Measurements from ENCODE around the gene PRKAG1. TPM values are rescaled to one million over a fixed set of nuclear protein-coding genes. Genes with fewer than 3 reads are reported as not detected.

PRKAG1 gene
- total and polyA plus RNA-seq, 2 donors (not counting 1 experiment from before 2014, with no cell fraction given) = 28.5 to 60.0 TPM

DNA sequence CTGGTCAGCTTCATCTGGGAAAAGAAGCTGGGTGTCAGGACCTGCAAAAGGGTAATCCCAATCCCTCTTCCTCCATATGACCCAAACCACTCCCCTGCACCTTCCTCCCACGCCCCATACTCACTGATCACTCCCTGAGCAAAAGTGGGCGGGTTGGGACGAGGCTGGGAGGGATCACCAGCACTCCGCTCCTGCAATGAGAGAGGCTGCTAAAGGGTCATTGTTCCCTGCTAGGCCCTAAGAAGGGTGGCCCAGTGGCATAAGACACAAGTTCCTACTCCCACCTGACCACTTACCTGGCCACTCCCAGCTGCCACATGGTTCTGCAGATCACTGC lies 15.7 kb upstream of the PRKAG1 start:
- H3K27ac ChIP-seq (ENCODE audit: low read length in 2 of 2) = no peak overlapping the region
- no peak overlapping the region for H3K9ac ChIP-seq (ENCODE audit: low read length)
- no peaks in the 10 kb centered on the region for H3K4me1 ChIP-seq (ENCODE audit: control insufficient read depth in 2 of 2, insufficient read depth in 2 of 2, low read length in 2 of 2)
- intact Hi-C loops (cut with micrococcal nuclease) = no loop called here
- H3K4me3 ChIP-seq (ENCODE audit: control extremely low read depth in 1 of 5, extremely low read depth in 1 of 5, insufficient read depth in 1 of 5, low read depth in 2 of 5, low read length in 4 of 5) = no peak overlapping the region
- Mint-ChIP-seq H3K4me1 (no peaks in the 10 kb centered on the region), H3K27me3 (no peaks in the 10 kb centered on the region), H3K4me3 (no peak overlapping the region), H3K27ac (no peak overlapping the region), H3K9me3 (ENCODE audit: insufficient read depth) (no peaks in the 10 kb centered on the region)
- H3K4me2 ChIP-seq (replicated peaks; ENCODE audit: low read depth, low read length, poor library complexity, severe bottlenecking) = no peak overlapping the region
- no peaks in the 10 kb centered on the region for H3K9me3 ChIP-seq (ENCODE audit: control extremely low read depth in 1 of 3, control insufficient read depth in 2 of 3, insufficient read depth in 1 of 3, low read length in 2 of 3)
- POLR2A ChIA-PET = no interaction called here
- H3K36me3 ChIP-seq (replicated peaks in 1 of 2; ENCODE audit: control extremely low read depth in 1 of 2, control insufficient read depth in 1 of 2, extremely low read depth in 1 of 2, insufficient read depth in 2 of 2, low read length in 1 of 2) = peaks cover 0 to 63% of the 10 kb centered on the region in 2 experiments
- H3K79me2 ChIP-seq (ENCODE audit: control insufficient read depth, insufficient read depth, low read length) = peaks cover 13% of the 10 kb centered on the region
- H2AFZ ChIP-seq (ENCODE audit: insufficient read depth, low read depth, low read length, poor library complexity, severe bottlenecking) = no peak overlapping the region
- WGBS (ENCODE audit: insufficient coverage) = 96% methylated on average over 4 of the region's 4 CpGs
- TF ChIP-seq, protein P1, sequence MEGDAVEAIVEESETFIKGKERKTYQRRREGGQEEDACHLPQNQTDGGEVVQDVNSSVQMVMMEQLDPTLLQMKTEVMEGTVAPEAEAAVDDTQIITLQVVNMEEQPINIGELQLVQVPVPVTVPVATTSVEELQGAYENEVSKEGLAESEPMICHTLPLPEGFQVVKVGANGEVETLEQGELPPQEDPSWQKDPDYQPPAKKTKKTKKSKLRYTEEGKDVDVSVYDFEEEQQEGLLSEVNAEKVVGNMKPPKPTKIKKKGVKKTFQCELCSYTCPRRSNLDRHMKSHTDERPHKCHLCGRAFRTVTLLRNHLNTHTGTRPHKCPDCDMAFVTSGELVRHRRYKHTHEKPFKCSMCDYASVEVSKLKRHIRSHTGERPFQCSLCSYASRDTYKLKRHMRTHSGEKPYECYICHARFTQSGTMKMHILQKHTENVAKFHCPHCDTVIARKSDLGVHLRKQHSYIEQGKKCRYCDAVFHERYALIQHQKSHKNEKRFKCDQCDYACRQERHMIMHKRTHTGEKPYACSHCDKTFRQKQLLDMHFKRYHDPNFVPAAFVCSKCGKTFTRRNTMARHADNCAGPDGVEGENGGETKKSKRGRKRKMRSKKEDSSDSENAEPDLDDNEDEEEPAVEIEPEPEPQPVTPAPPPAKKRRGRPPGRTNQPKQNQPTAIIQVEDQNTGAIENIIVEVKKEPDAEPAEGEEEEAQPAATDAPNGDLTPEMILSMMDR (IDR thresholded peaks at IDR 0.05) = no peak
- TF ChIP-seq EZH2 (IDR thresholded peaks at IDR 0.05; ENCODE audit: borderline replicate concordance, insufficient read depth, low read depth, low read length, poor library complexity, severe bottlenecking) = no peak
- H3K27me3 ChIP-seq (replicated peaks in 1 of 4; ENCODE audit: control extremely low read depth in 1 of 4, control insufficient read depth in 3 of 4, insufficient read depth in 4 of 4, low read length in 3 of 4) = no peaks in the 10 kb centered on the region
- peaks cover 20% of the 10 kb centered on the region for H4K20me1 ChIP-seq (ENCODE audit: control insufficient read depth, insufficient read depth, low read length, poor library complexity, severe bottlenecking)
- CTCF ChIA-PET = interaction anchor here (0.9 to 1.5 kb wide), 2 partner anchors 9 to 46 kb away, joined by 3 to 4 read pairs; no protein-coding TSS in a partner anchor
- ATAC-seq (ENCODE audit: low read depth) = no peak
- DNase-seq = no peak

DNA sequence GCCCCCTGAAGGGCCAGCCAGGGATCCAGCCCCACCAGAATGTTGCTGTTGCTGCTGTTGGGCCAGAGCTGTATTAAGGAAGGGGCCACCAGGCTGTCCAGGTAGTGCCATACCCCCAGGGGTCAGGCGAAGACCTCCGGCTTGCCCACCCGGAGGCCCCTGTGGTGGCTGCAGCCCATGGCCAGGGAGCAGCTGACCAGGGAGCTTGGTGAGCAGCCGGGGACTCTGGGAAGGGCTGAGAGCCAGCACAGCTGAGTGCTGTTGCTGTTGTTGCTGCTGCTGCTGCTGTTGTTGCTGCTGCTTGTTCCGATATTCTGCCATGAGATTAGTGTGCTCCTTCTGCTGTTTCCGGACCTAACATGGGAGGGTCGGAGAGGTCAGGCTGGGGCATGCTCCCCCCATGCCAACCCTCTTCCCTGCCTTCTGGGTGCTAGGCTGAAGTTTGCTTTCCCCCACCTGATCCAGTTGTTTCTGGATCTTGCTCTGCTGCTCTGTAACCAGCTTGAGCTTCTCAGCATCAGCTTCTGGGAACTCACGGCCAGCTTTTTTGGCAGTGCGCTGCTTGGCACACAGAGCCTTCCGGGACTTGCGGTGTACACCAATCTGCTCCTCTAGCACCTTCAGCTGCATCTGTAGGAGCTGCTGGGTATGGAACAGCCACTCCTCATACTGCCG lies 15.2 kb upstream of the PRKAG1 start:
- Histone ChIP-seq H3K4me2 (replicated peaks; ENCODE audit: low read depth, low read length, poor library complexity, severe bottlenecking) (no peak overlapping the region), H3K4me1 (ENCODE audit: control insufficient read depth in 2 of 2, insufficient read depth in 2 of 2, low read length in 2 of 2) (no peaks in the 10 kb centered on the region), H3K4me3 (ENCODE audit: control extremely low read depth in 1 of 5, extremely low read depth in 1 of 5, insufficient read depth in 1 of 5, low read depth in 2 of 5, low read length in 4 of 5) (no peak overlapping the region), H3K9me3 (ENCODE audit: control extremely low read depth in 1 of 3, control insufficient read depth in 2 of 3, insufficient read depth in 1 of 3, low read length in 2 of 3) (no peaks in the 10 kb centered on the region), H3K9ac (ENCODE audit: low read length) (no peak overlapping the region), H4K20me1 (ENCODE audit: control insufficient read depth, insufficient read depth, low read length, poor library complexity, severe bottlenecking) (peaks cover 20% of the 10 kb centered on the region), H2AFZ (ENCODE audit: insufficient read depth, low read depth, low read length, poor library complexity, severe bottlenecking) (no peak overlapping the region), H3K27ac (ENCODE audit: low read length in 2 of 2) (no peak overlapping the region), H3K36me3 (replicated peaks in 1 of 2; ENCODE audit: control extremely low read depth in 1 of 2, control insufficient read depth in 1 of 2, extremely low read depth in 1 of 2, insufficient read depth in 2 of 2, low read length in 1 of 2) (peaks cover 0 to 63% of the 10 kb centered on the region in 2 experiments), H3K79me2 (ENCODE audit: control insufficient read depth, insufficient read depth, low read length) (peaks cover 16% of the 10 kb centered on the region), H3K27me3 (replicated peaks in 1 of 4; ENCODE audit: control extremely low read depth in 1 of 4, control insufficient read depth in 3 of 4, insufficient read depth in 4 of 4, low read length in 3 of 4) (no peaks in the 10 kb centered on the region)
- ChIA-PET POLR2A (no interaction called here), CTCF (interaction anchor here (0.9 to 2.9 kb wide), 4 partner anchors 10 to 46 kb away, joined by 3 to 9 read pairs (median 4); no protein-coding TSS in a partner anchor)
- H3K9me3 Mint-ChIP-seq (ENCODE audit: insufficient read depth) = no peaks in the 10 kb centered on the region
- intact Hi-C loops (cut with micrococcal nuclease) = no loop called here
- DNase-seq (no peak), ATAC-seq (ENCODE audit: low read depth) (no peak)
- no peaks in the 10 kb centered on the region for H3K4me1 Mint-ChIP-seq
- H3K27me3 Mint-ChIP-seq = no peaks in the 10 kb centered on the region
- TF ChIP-seq, protein P1 (IDR thresholded peaks at IDR 0.05) = no peak
- TF ChIP-seq EZH2 (IDR thresholded peaks at IDR 0.05; ENCODE audit: borderline replicate concordance, insufficient read depth, low read depth, low read length, poor library complexity, severe bottlenecking) = no peak
- WGBS (ENCODE audit: insufficient coverage) = 95% methylated on average over 12 of the region's 12 CpGs
- no peak overlapping the region for H3K4me3 Mint-ChIP-seq
- no peak overlapping the region for H3K27ac Mint-ChIP-seq

All from B cell (primary cell).